Activated CD8-positive, alpha-beta T cell treated with anti-CD3 and anti-CD28 coated beads for 36 hours (primary cell): ENCODE data around the gene SPRED1. TPM values are rescaled to one million over a fixed set of nuclear protein-coding genes. Genes with fewer than 3 reads are reported as not detected.

ENCODE experiments used
- ATAC-seq: fragments of 200-7000 bp; cut with Tn5 transposase; one replicate; pipeline ENCODE4 v1.10.0; 2021; ENCODE audit warnings: mild to moderate bottlenecking, moderate library complexity
- CTCF ChIA-PET: fragments of 350-600 bp; sonication (Branson Sonifier 250); formaldehyde crosslinking; loops from one replicate; lab custom pipeline; 2021; ENCODE audit warnings: antibody characterized with exemption; lab: Charles Lee
- POLR2A ChIA-PET: fragments of 350-600 bp; sonication (Branson Sonifier 250); formaldehyde crosslinking; loops from one replicate; lab custom pipeline; 2021; ENCODE audit warnings: antibody characterized with exemption; lab: Charles Lee
- DNase-seq: peaks from one replicate; pipeline ENCODE4 v3.0.0-alpha.2; 2020
- H3K27ac Mint-ChIP-seq: one replicate; pipeline ENCODE4 v1.8.0; 2021; ENCODE audit warnings: mild to moderate bottlenecking, mixed read lengths
- H3K27me3 Mint-ChIP-seq: one replicate; pipeline ENCODE4 v1.8.0; 2021; ENCODE audit warnings: mixed read lengths
- H3K36me3 Mint-ChIP-seq: one replicate; pipeline ENCODE4 v1.8.0; 2021; ENCODE audit warnings: low read depth, mixed read lengths
- H3K4me1 Mint-ChIP-seq: one replicate; pipeline ENCODE4 v1.8.0; 2021; ENCODE audit warnings: low read depth, mixed read lengths
- H3K4me3 Mint-ChIP-seq: one replicate; pipeline ENCODE4 v1.8.0; 2021; ENCODE audit warnings: mild to moderate bottlenecking, moderate library complexity, mixed read lengths
- H3K9me3 Mint-ChIP-seq: one replicate; pipeline ENCODE4 v1.8.0; 2021; ENCODE audit warnings: mixed read lengths
- intact Hi-C: fragments of 100-400 bp; cut with micrococcal nuclease; formaldehyde crosslinking; loops from one replicate; pipeline ENCODE4 v1.10.0; 2022
- total RNA-seq, 2 experiments: library from RNA; stranded (reverse); gene quantifications; one replicate each; pipeline ENCODE4 v1.2.3, GENCODE V29; 2021
- TF ChIP-seq, protein P1 (sequence below): fragments of 200-600 bp; IDR thresholded peaks from one replicate; pipeline ENCODE4 v1.8.0; 2022; ENCODE audit warnings: antibody characterized with exemption, mild to moderate bottlenecking

The SPRED1 gene
- total RNA-seq, 2 experiments from 2014 or later, result 0.77 to 0.96 TPM

DNA sequence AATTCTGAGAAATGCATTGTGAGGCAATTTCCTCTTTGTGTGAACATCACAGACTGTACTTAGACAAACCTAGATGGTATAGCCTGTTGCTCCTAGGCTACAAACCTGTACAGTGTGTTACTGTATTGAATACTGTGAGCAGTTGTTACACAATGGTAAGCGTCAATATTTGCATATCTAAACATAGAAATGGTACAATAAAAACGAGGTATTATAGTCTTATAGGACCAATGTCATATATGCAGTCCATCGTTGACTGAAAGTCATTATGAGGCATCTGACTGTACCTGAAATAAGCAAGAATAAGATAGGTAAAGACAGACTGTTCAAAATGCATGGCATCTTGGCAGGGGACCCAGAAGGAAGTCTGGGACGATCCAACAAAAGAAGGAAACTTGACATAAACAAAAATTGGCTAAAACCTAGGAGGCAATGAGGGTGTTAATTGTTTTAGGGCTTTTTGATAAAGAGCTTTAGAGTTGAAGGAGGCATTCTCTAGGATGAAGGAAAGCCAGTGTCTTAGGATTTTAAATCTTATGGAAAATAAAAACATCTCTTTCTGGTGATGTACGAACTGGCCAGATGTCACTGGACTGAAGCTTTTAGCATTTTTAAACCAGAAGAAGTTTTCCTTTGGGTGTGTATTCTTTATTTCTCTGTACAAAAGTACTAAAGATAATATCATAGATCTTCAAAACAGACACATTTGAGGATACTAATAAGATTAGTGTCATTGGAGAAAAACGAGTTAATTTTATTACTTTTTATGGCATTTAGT is 9.2 kb upstream of the SPRED1 start:
- TF ChIP-seq, protein P1, sequence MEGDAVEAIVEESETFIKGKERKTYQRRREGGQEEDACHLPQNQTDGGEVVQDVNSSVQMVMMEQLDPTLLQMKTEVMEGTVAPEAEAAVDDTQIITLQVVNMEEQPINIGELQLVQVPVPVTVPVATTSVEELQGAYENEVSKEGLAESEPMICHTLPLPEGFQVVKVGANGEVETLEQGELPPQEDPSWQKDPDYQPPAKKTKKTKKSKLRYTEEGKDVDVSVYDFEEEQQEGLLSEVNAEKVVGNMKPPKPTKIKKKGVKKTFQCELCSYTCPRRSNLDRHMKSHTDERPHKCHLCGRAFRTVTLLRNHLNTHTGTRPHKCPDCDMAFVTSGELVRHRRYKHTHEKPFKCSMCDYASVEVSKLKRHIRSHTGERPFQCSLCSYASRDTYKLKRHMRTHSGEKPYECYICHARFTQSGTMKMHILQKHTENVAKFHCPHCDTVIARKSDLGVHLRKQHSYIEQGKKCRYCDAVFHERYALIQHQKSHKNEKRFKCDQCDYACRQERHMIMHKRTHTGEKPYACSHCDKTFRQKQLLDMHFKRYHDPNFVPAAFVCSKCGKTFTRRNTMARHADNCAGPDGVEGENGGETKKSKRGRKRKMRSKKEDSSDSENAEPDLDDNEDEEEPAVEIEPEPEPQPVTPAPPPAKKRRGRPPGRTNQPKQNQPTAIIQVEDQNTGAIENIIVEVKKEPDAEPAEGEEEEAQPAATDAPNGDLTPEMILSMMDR, result no peak
- intact Hi-C loops, result no loop called here
- CTCF ChIA-PET, result no interaction called here
- POLR2A ChIA-PET, result no interaction called here
- no peak for ATAC-seq
- Mint-ChIP-seq H3K27me3 (peaks cover 34% of the 10 kb centered on the region), H3K4me3 (no peak overlapping the region), H3K4me1 (no peaks in the 10 kb centered on the region), H3K9me3 (no peaks in the 10 kb centered on the region), H3K36me3 (no peaks in the 10 kb centered on the region), H3K27ac (no peak overlapping the region)
- no peak for DNase-seq

DNA sequence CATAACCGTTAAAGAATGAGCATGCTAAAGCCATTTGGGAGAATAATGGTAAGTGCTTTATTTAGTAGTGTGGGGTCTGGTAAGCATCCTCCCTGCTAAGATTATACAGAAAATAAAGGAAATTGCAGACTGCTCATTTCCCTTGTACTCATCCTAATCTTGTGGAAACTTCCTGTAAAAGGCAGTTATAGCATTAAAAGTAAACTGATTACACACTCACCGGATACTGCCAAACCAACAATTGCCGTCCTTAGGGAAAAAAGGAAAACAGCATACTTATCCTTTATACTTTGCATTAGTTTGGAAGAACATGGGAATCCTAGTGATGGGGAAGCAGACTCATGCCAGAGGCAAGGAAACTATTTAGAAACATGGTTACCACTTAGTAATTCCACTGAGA is 5.3 kb upstream of the SPRED1 start:
- peaks cover 7% of the 10 kb centered on the region for H3K4me1 Mint-ChIP-seq
- ChIA-PET POLR2A (no interaction called here), CTCF (no interaction called here)
- no peak for DNase-seq
- peaks cover 55% of the 10 kb centered on the region for H3K27me3 Mint-ChIP-seq
- no peak overlapping the region for H3K27ac Mint-ChIP-seq
- H3K9me3 Mint-ChIP-seq, result no peaks in the 10 kb centered on the region
- intact Hi-C loops, result no loop called here
- ATAC-seq, result no peak
- no peaks in the 10 kb centered on the region for H3K36me3 Mint-ChIP-seq
- TF ChIP-seq, protein P1, result no peak
- H3K4me3 Mint-ChIP-seq, result no peak overlapping the region

DNA sequence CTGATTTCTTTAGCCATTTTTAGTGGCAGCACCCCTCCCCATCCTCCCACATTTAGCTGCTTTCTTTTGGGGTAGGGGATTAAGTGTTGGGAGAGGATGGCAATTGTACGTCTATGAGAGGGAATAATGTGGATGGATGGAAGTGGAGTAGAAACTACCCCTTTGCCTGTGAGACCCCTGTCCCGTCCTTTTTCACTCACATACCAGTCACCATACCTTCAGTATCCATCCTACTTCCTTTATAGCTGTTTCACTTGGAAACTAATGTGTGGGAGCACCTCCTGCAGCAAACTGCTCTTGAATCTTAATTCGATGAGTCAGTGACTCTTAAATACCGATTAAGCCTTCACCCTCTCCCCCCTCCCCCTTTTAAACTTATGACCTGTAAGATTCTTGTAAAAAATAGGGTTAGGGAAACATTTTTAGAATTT is 730 bp downstream of the SPRED1 start:
- peaks cover 30% of the 10 kb centered on the region for H3K27me3 Mint-ChIP-seq
- DNase-seq (peak; percentile 18), ATAC-seq (no peak)
- POLR2A ChIA-PET, result no interaction called here
- CTCF ChIA-PET, result interaction anchor here (0.9 to 1.7 kb wide), 3 partner anchors 13 to 437 kb away, joined by 4 to 7 read pairs (median 4); no protein-coding TSS in a partner anchor
- peak overlapping the region; percentile 80 for H3K4me3 Mint-ChIP-seq
- H3K4me1 Mint-ChIP-seq, result peaks cover 23% of the 10 kb centered on the region
- TF ChIP-seq, protein P1, result no peak
- intact Hi-C loops, result loop anchor here (10.0 kb wide), 2 partner anchors 61 to 189 kb away; no protein-coding TSS in a partner anchor
- H3K9me3 Mint-ChIP-seq, result no peaks in the 10 kb centered on the region
- no peaks in the 10 kb centered on the region for H3K36me3 Mint-ChIP-seq
- H3K27ac Mint-ChIP-seq, result peak overlapping the region; percentile 58

- POLR2A ChIA-PET, result no interaction called here
- peaks cover 25% of the 10 kb centered on the region for H3K27me3 Mint-ChIP-seq
These were observed 1.6 kb downstream of the SPRED1 start for GRCh38 chr15:38254051-38254883.

More at GRCh38 chr15:38254051-38254883, 1.6 kb downstream of the SPRED1 start:
- ATAC-seq (peak; percentile 43), DNase-seq (peak; percentile 61)
- peak overlapping the region; percentile 80 for H3K4me3 Mint-ChIP-seq
- CTCF ChIA-PET, result interaction anchor here (1.7 to 1.8 kb wide), 2 partner anchors 10 to 14 kb away, joined by 3 to 7 read pairs; no protein-coding TSS in a partner anchor
- H3K27ac Mint-ChIP-seq, result no peak overlapping the region
- H3K9me3 Mint-ChIP-seq, result no peaks in the 10 kb centered on the region
- TF ChIP-seq, protein P1, result no peak
- intact Hi-C loops, result loop anchor here (10.0 kb wide), 2 partner anchors 61 to 189 kb away; no protein-coding TSS in a partner anchor
- H3K36me3 Mint-ChIP-seq, result no peaks in the 10 kb centered on the region
- H3K4me1 Mint-ChIP-seq, result peaks cover 23% of the 10 kb centered on the region
